ENCODE measurements around the gene ZNF557.

The ZNF557 gene

DNA sequence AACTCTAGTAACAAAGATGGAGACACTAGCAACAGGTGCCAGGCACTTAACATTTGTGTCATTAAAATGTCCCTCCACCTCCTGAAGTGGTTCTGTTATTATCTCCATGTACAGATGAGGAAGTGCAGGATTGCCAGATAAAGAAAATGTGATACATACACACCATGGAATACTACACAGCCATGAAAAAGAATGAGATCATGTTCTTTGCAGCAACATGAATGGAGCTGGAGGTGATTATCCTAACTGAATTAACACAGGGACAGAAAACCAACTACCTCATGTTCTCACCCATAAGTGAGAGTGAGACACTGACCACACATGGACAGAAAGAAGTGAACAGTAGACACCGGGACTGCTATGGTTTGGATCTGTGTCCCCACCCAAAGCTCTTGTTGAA, 60.5 kb downstream of the ZNF557 start:
- DNase-seq = no peak

DNA sequence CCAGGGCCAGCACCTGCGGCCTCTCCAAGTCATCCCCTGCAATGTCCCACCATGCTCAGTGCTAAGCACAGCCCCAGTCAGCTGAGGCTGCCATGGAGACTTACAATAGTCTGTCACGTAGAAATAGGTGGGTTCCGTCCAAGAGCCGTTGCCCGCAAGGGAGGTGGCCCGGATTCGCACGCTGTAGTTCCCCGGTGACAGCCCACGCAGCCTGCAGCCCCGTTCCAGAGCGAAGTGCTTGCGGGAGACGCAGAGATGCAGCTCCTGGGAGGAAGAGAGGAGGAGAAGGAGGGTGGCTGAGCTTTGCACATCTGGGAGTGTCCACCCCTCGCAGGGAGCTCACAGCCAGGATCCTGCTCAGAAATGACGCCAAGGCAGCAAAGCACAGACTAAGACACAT, 62.6 kb downstream of the ZNF557 start:
- DNase-seq = no peak

DNA sequence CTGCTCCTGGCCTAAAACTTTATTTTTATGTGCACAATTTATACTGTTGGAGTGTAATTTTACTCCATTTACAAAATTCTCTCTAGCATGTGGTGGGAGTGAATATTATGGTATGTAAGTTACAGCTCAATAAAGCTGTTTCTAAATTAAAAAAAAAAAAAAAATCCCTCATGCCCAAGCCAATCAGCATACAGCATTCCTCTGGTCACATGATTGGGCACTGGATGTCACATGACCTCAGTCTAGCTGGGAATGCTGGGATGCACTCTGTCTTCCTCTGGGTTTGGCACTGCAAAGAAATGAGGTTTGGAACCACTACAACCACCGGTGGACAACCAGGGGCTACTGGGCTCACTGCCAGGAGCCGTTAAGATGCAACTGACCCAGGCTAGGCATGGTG, 67.6 kb downstream of the ZNF557 start:
- no peak for DNase-seq

Measured in activated CD8-positive, alpha-beta memory T cell treated with anti-CD3 and anti-CD28 coated beads, Interleukin-2, amount 50 U/mL, for 48 hours (primary cell).